Esophagus muscularis mucosa (tissue), 4 donors: ENCODE measurements around the gene TPO.

Source experiments
- EP300 ChIP-seq: sonication (generic); formaldehyde crosslinking; IDR thresholded peaks from one replicate; pipeline ENCODE4 v1.6.1; 2017; ENCODE audit warnings: antibody characterized with exemption
- POLR2A ChIP-seq: fragments of 450-650 bp; IDR thresholded peaks from one replicate; pipeline ENCODE4 v1.6.1; 2017; ENCODE audit warnings: antibody characterized with exemption, moderate library complexity, mild to moderate bottlenecking, low read depth
- POLR2AphosphoS5 ChIP-seq, 2 donors: sonication (generic); formaldehyde crosslinking; IDR thresholded peaks; one replicate each; pipeline ENCODE4 v1.6.1; 2017; ENCODE audit warnings: antibody characterized with exemption in 2 of 2
- TF ChIP-seq, protein P1 (sequence below), 3 experiments: fragments of 200-600 bp in 2 of 3; fragments of 450-650 bp in 1 of 3; sonication (generic) in 2 of 3; IDR thresholded peaks; one replicate each; pipeline ENCODE4 v1.5.1; 2017 to 2019; ENCODE audit warnings: antibody characterized with exemption in 3 of 3, mild to moderate bottlenecking in 2 of 3, moderate library complexity in 1 of 3

DNA sequence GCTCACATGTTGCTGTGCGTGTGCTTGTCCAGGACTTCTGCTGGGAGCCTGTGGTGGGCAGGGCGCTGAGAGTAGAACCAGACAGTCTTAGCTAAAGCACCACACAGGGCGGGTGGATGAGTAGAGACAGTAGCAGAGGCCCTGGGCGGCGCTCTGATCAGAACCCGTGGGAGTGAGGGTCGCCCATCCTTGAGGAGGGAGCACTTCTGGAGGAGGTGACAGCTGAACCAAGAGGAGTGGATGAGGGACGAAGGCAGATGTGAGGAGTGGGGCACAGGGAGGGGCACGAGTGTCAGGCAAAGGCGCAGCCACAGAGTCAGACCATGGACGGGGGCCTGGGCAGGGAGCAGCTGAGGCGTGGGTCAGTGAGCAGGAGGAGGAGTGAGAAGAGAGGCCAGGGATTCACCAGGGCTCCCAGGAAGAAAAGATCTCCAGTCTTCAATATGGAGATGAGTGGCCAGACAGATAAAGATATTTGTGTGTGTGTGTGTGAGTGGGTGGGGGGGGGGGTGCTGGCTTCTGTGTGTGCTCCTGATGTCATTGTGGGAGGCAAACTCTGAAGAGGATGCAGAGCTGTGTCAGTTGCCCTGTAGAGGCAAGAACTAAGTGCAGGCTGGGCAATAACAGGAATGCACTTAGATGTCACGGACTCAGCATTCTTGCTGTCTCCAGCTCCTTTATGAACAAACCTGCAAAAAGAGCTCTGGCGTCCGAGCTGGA lies 79.6 kb downstream of the TPO start:
- TF ChIP-seq, protein P1, sequence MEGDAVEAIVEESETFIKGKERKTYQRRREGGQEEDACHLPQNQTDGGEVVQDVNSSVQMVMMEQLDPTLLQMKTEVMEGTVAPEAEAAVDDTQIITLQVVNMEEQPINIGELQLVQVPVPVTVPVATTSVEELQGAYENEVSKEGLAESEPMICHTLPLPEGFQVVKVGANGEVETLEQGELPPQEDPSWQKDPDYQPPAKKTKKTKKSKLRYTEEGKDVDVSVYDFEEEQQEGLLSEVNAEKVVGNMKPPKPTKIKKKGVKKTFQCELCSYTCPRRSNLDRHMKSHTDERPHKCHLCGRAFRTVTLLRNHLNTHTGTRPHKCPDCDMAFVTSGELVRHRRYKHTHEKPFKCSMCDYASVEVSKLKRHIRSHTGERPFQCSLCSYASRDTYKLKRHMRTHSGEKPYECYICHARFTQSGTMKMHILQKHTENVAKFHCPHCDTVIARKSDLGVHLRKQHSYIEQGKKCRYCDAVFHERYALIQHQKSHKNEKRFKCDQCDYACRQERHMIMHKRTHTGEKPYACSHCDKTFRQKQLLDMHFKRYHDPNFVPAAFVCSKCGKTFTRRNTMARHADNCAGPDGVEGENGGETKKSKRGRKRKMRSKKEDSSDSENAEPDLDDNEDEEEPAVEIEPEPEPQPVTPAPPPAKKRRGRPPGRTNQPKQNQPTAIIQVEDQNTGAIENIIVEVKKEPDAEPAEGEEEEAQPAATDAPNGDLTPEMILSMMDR (IDR thresholded peaks at IDR 0.05): no peak
- no peak for TF ChIP-seq POLR2A
- TF ChIP-seq EP300: no peak
- no peak for TF ChIP-seq POLR2AphosphoS5 (IDR thresholded peaks at IDR 0.05)
